ENCODE results near the gene KCNAB2. TPM values are rescaled to one million over a fixed set of nuclear protein-coding genes. Genes with fewer than 3 reads are reported as not detected.

Gene KCNAB2
- total and polyA plus RNA-seq, 2 donors (not counting 1 experiment from before 2014, with no cell fraction given) = 90.7 to 143 TPM

DNA sequence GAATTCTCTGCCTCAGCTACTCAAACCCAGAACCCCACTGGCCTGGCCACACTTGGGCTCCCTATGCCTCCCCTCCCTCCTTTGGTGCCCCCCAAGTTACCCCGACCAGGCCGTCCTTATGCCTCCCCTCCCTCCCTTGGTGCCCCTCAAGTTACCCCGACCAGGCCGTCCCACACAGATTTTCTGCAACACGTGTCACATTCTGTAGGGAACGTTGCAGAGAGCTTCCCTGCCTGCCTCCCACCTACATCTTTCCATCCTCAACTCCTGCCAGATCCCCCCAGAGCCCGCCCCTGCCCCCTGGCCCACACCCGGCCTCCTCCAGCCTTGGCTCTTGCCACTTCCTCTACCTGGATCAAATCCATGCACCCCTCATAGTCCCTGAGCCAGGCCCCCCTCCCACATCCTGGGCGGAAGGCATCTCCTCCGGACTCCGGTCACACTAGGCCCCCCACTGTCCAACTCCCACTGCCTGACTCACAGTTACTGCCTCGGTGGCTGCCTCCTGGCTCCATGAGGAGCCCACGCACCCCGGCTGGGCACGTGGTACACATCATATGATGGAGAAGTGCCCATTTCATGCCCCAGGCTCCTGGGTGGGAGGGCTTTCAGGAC is 41.2 kb downstream of the KCNAB2 start:
- 97% methylated on average over 13 of the region's 15 CpGs for WGBS (ENCODE audit: insufficient coverage)

DNA sequence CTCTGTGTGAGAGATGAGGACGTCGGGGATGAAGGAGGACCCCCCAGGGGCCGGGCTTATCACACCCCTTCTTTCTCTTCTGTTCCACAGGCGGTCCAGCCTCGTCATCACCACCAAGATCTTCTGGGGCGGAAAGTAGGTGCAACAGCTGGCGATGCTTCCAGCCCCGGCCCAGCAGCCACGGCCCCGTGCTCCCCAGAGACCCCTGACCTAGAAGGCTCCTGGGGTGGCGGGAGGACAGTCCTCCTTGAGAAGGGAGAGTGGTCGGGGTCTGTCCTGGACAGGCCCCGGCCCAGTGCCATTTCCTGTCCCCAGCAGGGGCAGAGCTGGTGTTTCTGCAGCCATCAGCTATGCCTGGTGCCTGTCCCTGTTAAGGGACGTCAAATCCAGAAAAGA is 41.7 kb downstream of the KCNAB2 start:
- H3K79me2 ChIP-seq (ENCODE audit: control insufficient read depth, insufficient read depth, low read length) = no peaks in the 10 kb centered on the region

More for the DNA sequence above, 41.2 kb downstream of the KCNAB2 start:
- Histone ChIP-seq H3K36me3 (replicated peaks in 1 of 2; ENCODE audit: control extremely low read depth in 1 of 2, control insufficient read depth in 1 of 2, extremely low read depth in 1 of 2, insufficient read depth in 2 of 2, low read length in 1 of 2) (peaks cover 0 to 38% of the 10 kb centered on the region in 2 experiments), H3K27ac (ENCODE audit: low read length in 2 of 2) (no peak overlapping the region), H4K20me1 (ENCODE audit: control insufficient read depth, insufficient read depth, low read length, poor library complexity, severe bottlenecking) (peaks cover 8% of the 10 kb centered on the region), H3K79me2 (ENCODE audit: control insufficient read depth, insufficient read depth, low read length) (no peaks in the 10 kb centered on the region), H2AFZ (ENCODE audit: insufficient read depth, low read depth, low read length, poor library complexity, severe bottlenecking) (no peak overlapping the region), H3K9me3 (ENCODE audit: control extremely low read depth in 1 of 3, control insufficient read depth in 2 of 3, insufficient read depth in 1 of 3, low read length in 2 of 3) (no peaks in the 10 kb centered on the region), H3K9ac (ENCODE audit: low read length) (no peak overlapping the region), H3K4me3 (ENCODE audit: control extremely low read depth in 1 of 5, extremely low read depth in 1 of 5, insufficient read depth in 1 of 5, low read depth in 2 of 5, low read length in 4 of 5) (no peak overlapping the region), H3K27me3 (replicated peaks in 1 of 4; ENCODE audit: control extremely low read depth in 1 of 4, control insufficient read depth in 3 of 4, insufficient read depth in 4 of 4, low read length in 3 of 4) (no peaks in the 10 kb centered on the region), H3K4me1 (ENCODE audit: control insufficient read depth in 2 of 2, insufficient read depth in 2 of 2, low read length in 2 of 2) (no peaks in the 10 kb centered on the region), H3K4me2 (replicated peaks; ENCODE audit: low read depth, low read length, poor library complexity, severe bottlenecking) (no peak overlapping the region)
- ChIA-PET POLR2A (interaction anchor here (0.6 kb wide), 1 partner anchor 25 kb away, joined by 4 read pairs; no protein-coding TSS in a partner anchor), CTCF (no interaction called here)
- H3K9me3 Mint-ChIP-seq (ENCODE audit: insufficient read depth) = no peaks in the 10 kb centered on the region
- no peak overlapping the region for H3K27ac Mint-ChIP-seq
- H3K4me3 Mint-ChIP-seq = no peak overlapping the region
- no peaks in the 10 kb centered on the region for H3K27me3 Mint-ChIP-seq
- TF ChIP-seq, protein P1, sequence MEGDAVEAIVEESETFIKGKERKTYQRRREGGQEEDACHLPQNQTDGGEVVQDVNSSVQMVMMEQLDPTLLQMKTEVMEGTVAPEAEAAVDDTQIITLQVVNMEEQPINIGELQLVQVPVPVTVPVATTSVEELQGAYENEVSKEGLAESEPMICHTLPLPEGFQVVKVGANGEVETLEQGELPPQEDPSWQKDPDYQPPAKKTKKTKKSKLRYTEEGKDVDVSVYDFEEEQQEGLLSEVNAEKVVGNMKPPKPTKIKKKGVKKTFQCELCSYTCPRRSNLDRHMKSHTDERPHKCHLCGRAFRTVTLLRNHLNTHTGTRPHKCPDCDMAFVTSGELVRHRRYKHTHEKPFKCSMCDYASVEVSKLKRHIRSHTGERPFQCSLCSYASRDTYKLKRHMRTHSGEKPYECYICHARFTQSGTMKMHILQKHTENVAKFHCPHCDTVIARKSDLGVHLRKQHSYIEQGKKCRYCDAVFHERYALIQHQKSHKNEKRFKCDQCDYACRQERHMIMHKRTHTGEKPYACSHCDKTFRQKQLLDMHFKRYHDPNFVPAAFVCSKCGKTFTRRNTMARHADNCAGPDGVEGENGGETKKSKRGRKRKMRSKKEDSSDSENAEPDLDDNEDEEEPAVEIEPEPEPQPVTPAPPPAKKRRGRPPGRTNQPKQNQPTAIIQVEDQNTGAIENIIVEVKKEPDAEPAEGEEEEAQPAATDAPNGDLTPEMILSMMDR (IDR thresholded peaks at IDR 0.05) = no peak
- TF ChIP-seq EZH2 (IDR thresholded peaks at IDR 0.05; ENCODE audit: borderline replicate concordance, insufficient read depth, low read depth, low read length, poor library complexity, severe bottlenecking) = no peak
- intact Hi-C loops (cut with micrococcal nuclease) = no loop called here
- DNase-seq (no peak), ATAC-seq (ENCODE audit: low read depth) (no peak)
- H3K4me1 Mint-ChIP-seq = no peaks in the 10 kb centered on the region

More for the DNA sequence above, 41.7 kb downstream of the KCNAB2 start:
- H3K36me3 ChIP-seq (replicated peaks in 1 of 2; ENCODE audit: control extremely low read depth in 1 of 2, control insufficient read depth in 1 of 2, extremely low read depth in 1 of 2, insufficient read depth in 2 of 2, low read length in 1 of 2) = peaks cover 0 to 35% of the 10 kb centered on the region in 2 experiments
- no peak overlapping the region for H2AFZ ChIP-seq (ENCODE audit: insufficient read depth, low read depth, low read length, poor library complexity, severe bottlenecking)
- Mint-ChIP-seq H3K27ac (no peak overlapping the region), H3K9me3 (ENCODE audit: insufficient read depth) (no peaks in the 10 kb centered on the region), H3K27me3 (no peaks in the 10 kb centered on the region), H3K4me1 (no peaks in the 10 kb centered on the region), H3K4me3 (no peak overlapping the region)
- TF ChIP-seq, protein P1 (IDR thresholded peaks at IDR 0.05) = no peak
- TF ChIP-seq EZH2 (IDR thresholded peaks at IDR 0.05; ENCODE audit: borderline replicate concordance, insufficient read depth, low read depth, low read length, poor library complexity, severe bottlenecking) = no peak
- no peaks in the 10 kb centered on the region for H3K27me3 ChIP-seq (replicated peaks in 1 of 4; ENCODE audit: control extremely low read depth in 1 of 4, control insufficient read depth in 3 of 4, insufficient read depth in 4 of 4, low read length in 3 of 4)
- intact Hi-C loops (cut with micrococcal nuclease) = no loop called here
- peaks cover 3% of the 10 kb centered on the region for H4K20me1 ChIP-seq (ENCODE audit: control insufficient read depth, insufficient read depth, low read length, poor library complexity, severe bottlenecking)
- no peak overlapping the region for H3K9ac ChIP-seq (ENCODE audit: low read length)
- no peaks in the 10 kb centered on the region for H3K4me1 ChIP-seq (ENCODE audit: control insufficient read depth in 2 of 2, insufficient read depth in 2 of 2, low read length in 2 of 2)
- H3K4me3 ChIP-seq (ENCODE audit: control extremely low read depth in 1 of 5, extremely low read depth in 1 of 5, insufficient read depth in 1 of 5, low read depth in 2 of 5, low read length in 4 of 5) = no peak overlapping the region
- DNase-seq (no peak), ATAC-seq (ENCODE audit: low read depth) (no peak)
- no peak overlapping the region for H3K27ac ChIP-seq (ENCODE audit: low read length in 2 of 2)
- ChIA-PET CTCF (no interaction called here), POLR2A (interaction anchor here (0.6 kb wide), 1 partner anchor 25 kb away, joined by 4 read pairs; no protein-coding TSS in a partner anchor)
- no peak overlapping the region for H3K4me2 ChIP-seq (replicated peaks; ENCODE audit: low read depth, low read length, poor library complexity, severe bottlenecking)
- WGBS (ENCODE audit: insufficient coverage) = 72% methylated on average over 10 of the region's 14 CpGs
- no peaks in the 10 kb centered on the region for H3K9me3 ChIP-seq (ENCODE audit: control extremely low read depth in 1 of 3, control insufficient read depth in 2 of 3, insufficient read depth in 1 of 3, low read length in 2 of 3)
